Esophagus squamous epithelium (tissue), 5 donors: ENCODE results near the gene NOL4L. TPM values are rescaled to one million over a fixed set of nuclear protein-coding genes. Genes with fewer than 3 reads are reported as not detected.

Experiments used
- DNase-seq: peaks from one replicate; lab custom pipeline; 2025; lab: John Stamatoyannopoulos, UW
- H3K27ac ChIP-seq, 4 donors: fragments of 200-600 bp; sonication (generic); one replicate each; pipeline ENCODE4 v1.5.1; 2016 to 2019; ENCODE audit warnings: mild to moderate bottlenecking in 1 of 4
- H3K27me3 ChIP-seq, 4 donors: fragments of 200-600 bp; sonication (generic); 1 replicate in 3 of 4; 2 replicates in 1 of 4; pipeline versions ENCODE4 v1.5.1 to v1.6.0; 2017 to 2021; ENCODE audit warnings: antibody characterized with exemption in 1 of 4
- H3K36me3 ChIP-seq, 3 donors: fragments of 200-600 bp; sonication (generic); one replicate each; pipeline ENCODE4 v1.5.1; 2016 to 2019
- H3K4me1 ChIP-seq, 3 donors: fragments of 200-600 bp; sonication (generic); one replicate each; pipeline ENCODE4 v1.5.1; 2017 to 2019
- H3K4me3 ChIP-seq, 4 donors: fragments of 200-600 bp; sonication (generic); 1 replicate in 3 of 4; 2 replicates in 1 of 4; pipeline ENCODE4 v1.5.1; 2016 to 2019; ENCODE audit warnings: mild to moderate bottlenecking in 2 of 4, moderate library complexity in 1 of 4
- H3K9me3 ChIP-seq, 3 donors: fragments of 200-600 bp; sonication (generic); one replicate each; pipeline ENCODE4 v1.5.1; 2016 to 2019
- CTCF ChIP-seq, 6 experiments: fragments of 450-650 bp in 4 of 6; fragments of 200-600 bp in 2 of 6; sonication (generic) in 2 of 6; IDR thresholded peaks; one replicate each; pipeline ENCODE4 v1.5.1; 2016 to 2019; ENCODE audit warnings: antibody characterized with exemption in 6 of 6, mild to moderate bottlenecking in 4 of 6, moderate library complexity in 4 of 6
- POLR2A ChIP-seq, 4 donors: fragments of 450-650 bp; IDR thresholded peaks; one replicate each; pipeline ENCODE4 v1.6.1; 2017; ENCODE audit warnings: antibody characterized with exemption in 4 of 4, mild to moderate bottlenecking in 4 of 4, moderate library complexity in 3 of 4
- WGBS, 2 donors: methylation state at CpG; one replicate each; pipeline ENCODE4 v1.1.5; 2018; 5-methylcytosine and 5-hydroxymethylcytosine counted together
- intact Hi-C: fragments of 100-400 bp; cut with DNase I; formaldehyde crosslinking; loops from one replicate; pipeline ENCODE4 v1.15.0; 2022
- total RNA-seq, 4 donors: library from RNA; depleted of rRNA; stranded (reverse); fragments of >200 nt; gene quantifications; one replicate each; pipeline ENCODE4 v1.1.0, GENCODE V29; 2016
- donor health status: DM: yes; HTN: yes; CAD: no.

NOL4L gene
- total RNA-seq, 4 donors from 2014 or later, result 1.5 to 5.1 (median 3.0) TPM

- TF ChIP-seq POLR2A (IDR thresholded peaks at IDR 0.05), result no peak
- no peak for TF ChIP-seq CTCF (IDR thresholded peaks at IDR 0.05)
- no peak for DNase-seq
- WGBS, 2 donors, result 42 to 80% methylated on average over 2 to 3 of the region's 5 CpGs
- Histone ChIP-seq H3K4me1 (peaks cover 0 to 14% (median 0%) of the 10 kb centered on the region in 3 donors), H3K27ac (no peak overlapping the region), H3K27me3 (peaks cover 0 to 21% (median 0%) of the 10 kb centered on the region in 4 donors), H3K9me3 (no peaks in the 10 kb centered on the region), H3K36me3 (no peaks in the 10 kb centered on the region), H3K4me3 (no peak overlapping the region)
- intact Hi-C loops, result no loop called here
Measured at GRCh38 chr20:32562495-32562911, 22.6 kb downstream of the NOL4L start.

- 46 to 69% methylated on average over 1 to 5 of the region's 27 CpGs for WGBS, 2 donors
- peaks cover 0 to 14% (median 0%) of the 10 kb centered on the region in 3 donors for H3K4me1 ChIP-seq
- intact Hi-C loops, result no loop called here
- no peak for TF ChIP-seq POLR2A (IDR thresholded peaks at IDR 0.05)
- no peak for TF ChIP-seq CTCF (IDR thresholded peaks at IDR 0.05)
- H3K9me3 ChIP-seq, result no peaks in the 10 kb centered on the region
- H3K36me3 ChIP-seq, result no peaks in the 10 kb centered on the region
- no peak overlapping the region for H3K27ac ChIP-seq
- peaks cover 0 to 33% (median 0%) of the 10 kb centered on the region in 4 donors for H3K27me3 ChIP-seq
- DNase-seq, result no peak
- no peak overlapping the region for H3K4me3 ChIP-seq
Measured at GRCh38 chr20:32560989-32561830, 23.9 kb downstream of the NOL4L start.

GRCh38 chr20:32560482-32560988 is 24.6 kb downstream of the NOL4L start:
- no peaks in the 10 kb centered on the region for H3K36me3 ChIP-seq
- no peak overlapping the region for H3K27ac ChIP-seq
- intact Hi-C loops, result no loop called here
- H3K9me3 ChIP-seq, result no peaks in the 10 kb centered on the region
- 73 to 86% methylated on average over 4 to 7 of the region's 9 CpGs for WGBS, 2 donors
- no peak for TF ChIP-seq CTCF (IDR thresholded peaks at IDR 0.05)
- no peak for TF ChIP-seq POLR2A (IDR thresholded peaks at IDR 0.05)
- peaks cover 0 to 14% (median 0%) of the 10 kb centered on the region in 3 donors for H3K4me1 ChIP-seq
- DNase-seq, result no peak
- H3K27me3 ChIP-seq, result peaks cover 0 to 38% (median 0%) of the 10 kb centered on the region in 4 donors
- H3K4me3 ChIP-seq, result no peak overlapping the region

GRCh38 chr20:32559753-32560380 is 25.3 kb downstream of the NOL4L start:
- intact Hi-C loops, result no loop called here
- no peak for DNase-seq
- WGBS, 2 donors, result 50 to 68% methylated on average over 2 to 10 of the region's 21 CpGs
- TF ChIP-seq POLR2A (IDR thresholded peaks at IDR 0.05) (no peak), CTCF (IDR thresholded peaks at IDR 0.05) (no peak)
- H3K27ac ChIP-seq, result no peak overlapping the region
- peaks cover 0 to 38% (median 0%) of the 10 kb centered on the region in 4 donors for H3K27me3 ChIP-seq
- H3K4me3 ChIP-seq, result no peak overlapping the region
- no peaks in the 10 kb centered on the region for H3K9me3 ChIP-seq
- H3K4me1 ChIP-seq, result peaks cover 0 to 14% (median 0%) of the 10 kb centered on the region in 3 donors
- H3K36me3 ChIP-seq, result no peaks in the 10 kb centered on the region
